HG02970 (cell line): Measurements from ENCODE around the gene FGFR2.
"Not testable (repeated sequence)": the region's sequence is repeated elsewhere in the genome, so short reads cannot be mapped to it uniquely, and the experiment has no call there.

Experiments
- ATAC-seq: cut with Tn5 transposase; IDR thresholded peaks from one replicate; pipeline ENCODE4 v1.9.1; 2021; ENCODE audit warnings: mild to moderate bottlenecking, moderate library complexity, moderate number of reproducible peaks; ENCODE audit not compliant: unreplicated experiment, low FRiP score

Gene FGFR2

GRCh38 chr10:121526801-121527221, 71.4 kb downstream of the FGFR2 start:
- ATAC-seq = no peak

GRCh38 chr10:121526135-121526790, 72.0 kb downstream of the FGFR2 start:
- ATAC-seq = no peak

- no peak for ATAC-seq
Observed at GRCh38 chr10:121525251-121526134, 72.8 kb downstream of the FGFR2 start.

- no peak for ATAC-seq
Observed at GRCh38 chr10:121524157-121524817, 74.0 kb downstream of the FGFR2 start.

- ATAC-seq = no peak
Observed at GRCh38 chr10:121522831-121523230, 75.4 kb downstream of the FGFR2 start.

GRCh38 chr10:121521794-121522556, 76.3 kb downstream of the FGFR2 start:
- no peak for ATAC-seq

- ATAC-seq = not testable (repeated sequence)
Observed at GRCh38 chr10:121520526-121520925, 77.7 kb downstream of the FGFR2 start.

GRCh38 chr10:121519901-121520493, 78.2 kb downstream of the FGFR2 start:
- ATAC-seq = no peak

- ATAC-seq = no peak
Observed at GRCh38 chr10:121519411-121519810, 78.8 kb downstream of the FGFR2 start.

- no peak for ATAC-seq
Observed at GRCh38 chr10:121518333-121518732, 79.9 kb downstream of the FGFR2 start.

- ATAC-seq = no peak
Observed at GRCh38 chr10:121516093-121516865, 82.0 kb downstream of the FGFR2 start.

- no peak for ATAC-seq
Observed at GRCh38 chr10:121514141-121514865, 83.9 kb downstream of the FGFR2 start.

GRCh38 chr10:121511943-121512342, 86.3 kb downstream of the FGFR2 start:
- ATAC-seq = no peak

GRCh38 chr10:121511460-121511859, 86.8 kb downstream of the FGFR2 start:
- ATAC-seq = no peak

GRCh38 chr10:121510201-121510771, 88.0 kb downstream of the FGFR2 start:
- ATAC-seq = no peak

GRCh38 chr10:121509796-121510195, 88.4 kb downstream of the FGFR2 start:
- ATAC-seq = no peak

- no peak for ATAC-seq
Observed at GRCh38 chr10:121509112-121509511, 89.1 kb downstream of the FGFR2 start.

- ATAC-seq = no peak
Observed at GRCh38 chr10:121503587-121504051, 94.6 kb downstream of the FGFR2 start.
